Dendritic cell treated with granulocyte-macrophage colony-stimulating factor and Interleukin-4, amounts not matched to agents 40 ng/mL and 50 ng/mL, for 4 days (primary cell): ENCODE results near the gene AJAP1.

Source experiments
- H3K27ac Mint-ChIP-seq: one replicate; pipeline ENCODE4 v1.8.0; 2022; ENCODE audit warnings: mild to moderate bottlenecking, mixed read lengths
- H3K27me3 Mint-ChIP-seq: one replicate; pipeline ENCODE4 v1.8.0; 2022; ENCODE audit warnings: mild to moderate bottlenecking, mixed read lengths
- H3K36me3 Mint-ChIP-seq: one replicate; pipeline ENCODE4 v1.8.0; 2022; ENCODE audit warnings: low read depth, mixed read lengths
- H3K4me1 Mint-ChIP-seq: one replicate; pipeline ENCODE4 v1.8.0; 2022; ENCODE audit warnings: low read depth, mixed read lengths
- H3K4me3 Mint-ChIP-seq: one replicate; pipeline ENCODE4 v1.8.0; 2022; ENCODE audit warnings: mild to moderate bottlenecking, moderate library complexity, mixed read lengths
- H3K9me3 Mint-ChIP-seq: one replicate; pipeline ENCODE4 v1.8.0; 2022; ENCODE audit warnings: mixed read lengths
- intact Hi-C: fragments of 100-400 bp; cut with micrococcal nuclease; formaldehyde crosslinking; loops from one replicate; pipeline ENCODE4 v1.15.0; 2022

AJAP1 gene

DNA sequence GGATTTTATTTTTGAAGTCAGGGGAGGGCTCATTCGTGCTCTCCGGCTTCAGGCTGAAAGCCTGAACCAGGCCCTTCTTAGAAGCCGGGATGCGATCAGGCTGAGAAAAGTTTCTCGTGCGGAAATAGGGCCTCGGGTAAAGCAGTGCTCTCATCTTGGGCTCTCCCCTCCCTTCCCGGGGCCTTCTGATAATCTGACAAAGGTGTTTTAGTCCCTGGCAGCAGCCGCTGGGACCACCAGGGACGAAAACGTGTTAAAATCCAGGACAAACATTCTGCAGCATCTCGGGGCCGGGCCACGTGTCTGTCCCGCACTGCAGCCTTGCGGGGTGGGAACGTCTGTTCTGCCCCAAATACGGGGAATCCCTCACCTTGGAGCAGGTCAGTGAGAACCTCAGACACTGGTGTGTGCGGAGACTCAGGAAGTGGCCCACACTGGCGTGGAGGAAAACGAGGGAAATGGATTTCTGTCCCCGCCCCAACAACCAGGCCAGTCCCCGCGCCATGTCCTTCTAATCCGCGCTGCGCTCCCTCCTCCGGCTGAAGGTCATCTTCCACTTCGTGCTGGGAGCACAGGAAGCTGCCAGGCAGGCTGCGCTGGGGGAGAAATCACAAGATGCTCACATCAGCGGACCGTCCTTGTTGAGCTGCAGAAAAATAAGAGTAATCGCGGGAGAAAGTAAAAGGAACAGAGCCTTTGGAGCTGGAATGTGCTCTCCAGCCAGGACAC, 16.6 kb upstream of the AJAP1 start:
- H3K9me3 Mint-ChIP-seq = no peaks in the 10 kb centered on the region
- intact Hi-C loops = no loop called here
- H3K4me3 Mint-ChIP-seq = no peak overlapping the region
- H3K4me1 Mint-ChIP-seq = peaks cover 11% of the 10 kb centered on the region
- no peak overlapping the region for H3K27ac Mint-ChIP-seq
- peaks cover 12% of the 10 kb centered on the region for H3K27me3 Mint-ChIP-seq
- no peaks in the 10 kb centered on the region for H3K36me3 Mint-ChIP-seq

DNA sequence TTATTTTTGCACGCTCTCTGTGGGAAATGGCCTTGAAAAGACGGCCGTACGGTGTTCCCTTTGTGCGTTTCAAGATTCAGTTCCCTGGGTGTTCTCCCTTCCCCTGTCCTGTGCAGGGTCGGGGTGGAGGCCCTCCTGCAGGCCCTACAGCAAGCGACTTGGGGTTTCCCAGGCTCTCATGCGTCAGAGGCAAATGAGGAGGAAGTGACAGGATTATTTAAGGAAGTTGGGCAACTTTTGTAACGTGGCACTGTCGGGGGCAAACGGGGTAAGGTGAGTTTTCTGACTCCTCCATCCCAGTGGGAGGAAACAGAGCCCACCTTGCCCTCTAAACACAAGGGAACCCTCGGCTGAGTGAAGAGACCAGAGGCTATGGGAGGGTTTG, 16.1 kb upstream of the AJAP1 start:
- intact Hi-C loops = no loop called here
- Mint-ChIP-seq H3K27ac (no peak overlapping the region), H3K36me3 (no peaks in the 10 kb centered on the region)

DNA sequence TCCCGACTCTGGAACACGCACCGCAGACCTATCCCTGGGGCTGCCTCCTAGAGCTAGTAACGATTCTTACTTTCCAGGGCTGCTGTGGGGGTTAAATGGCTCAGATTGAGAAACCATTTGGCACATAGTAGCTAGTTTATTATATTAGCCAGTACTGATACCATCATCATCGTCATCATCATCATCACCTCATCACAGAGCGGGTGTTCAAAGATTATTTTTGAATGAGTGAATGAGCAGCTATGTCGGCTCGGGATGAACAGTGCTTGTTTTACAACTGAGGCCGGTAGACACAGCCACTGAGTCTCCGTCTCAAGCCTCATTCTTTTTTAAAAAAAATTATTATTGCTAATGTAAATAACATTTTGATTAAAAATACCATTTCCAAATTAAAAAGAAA, 13.5 kb upstream of the AJAP1 start:
- intact Hi-C loops = no loop called here
- H3K36me3 Mint-ChIP-seq = no peaks in the 10 kb centered on the region
- H3K27me3 Mint-ChIP-seq = peaks cover 12% of the 10 kb centered on the region
- H3K4me3 Mint-ChIP-seq = no peak overlapping the region
- peaks cover 11% of the 10 kb centered on the region for H3K4me1 Mint-ChIP-seq
- no peaks in the 10 kb centered on the region for H3K9me3 Mint-ChIP-seq
- no peak overlapping the region for H3K27ac Mint-ChIP-seq

More for the DNA sequence above, 16.1 kb upstream of the AJAP1 start:
- H3K4me3 Mint-ChIP-seq = no peak overlapping the region
- no peaks in the 10 kb centered on the region for H3K9me3 Mint-ChIP-seq
- peaks cover 12% of the 10 kb centered on the region for H3K27me3 Mint-ChIP-seq
- peaks cover 11% of the 10 kb centered on the region for H3K4me1 Mint-ChIP-seq

DNA sequence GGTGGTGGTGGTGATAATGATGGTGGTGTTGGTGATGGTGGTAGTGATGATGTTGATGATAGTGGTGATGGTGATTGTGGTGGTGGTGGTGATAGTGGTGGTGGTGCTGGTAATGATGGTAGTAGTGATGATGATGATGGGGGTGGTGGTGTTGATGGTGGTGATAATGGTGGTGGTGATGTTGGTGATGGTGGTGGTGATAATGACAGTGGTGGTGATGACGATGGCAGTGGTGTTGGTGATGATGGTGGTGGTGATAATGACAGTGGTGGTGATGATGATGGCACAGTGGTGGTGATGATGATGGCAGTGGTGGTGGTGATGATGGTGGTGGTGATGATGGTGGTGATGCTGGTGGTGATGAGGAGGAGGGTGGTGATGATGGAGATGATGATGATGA, 7.0 kb upstream of the AJAP1 start:
- Mint-ChIP-seq H3K27me3 (peaks cover 8% of the 10 kb centered on the region), H3K36me3 (no peaks in the 10 kb centered on the region), H3K4me1 (no peaks in the 10 kb centered on the region), H3K9me3 (no peaks in the 10 kb centered on the region), H3K4me3 (no peak overlapping the region), H3K27ac (no peak overlapping the region)
- intact Hi-C loops = no loop called here

DNA sequence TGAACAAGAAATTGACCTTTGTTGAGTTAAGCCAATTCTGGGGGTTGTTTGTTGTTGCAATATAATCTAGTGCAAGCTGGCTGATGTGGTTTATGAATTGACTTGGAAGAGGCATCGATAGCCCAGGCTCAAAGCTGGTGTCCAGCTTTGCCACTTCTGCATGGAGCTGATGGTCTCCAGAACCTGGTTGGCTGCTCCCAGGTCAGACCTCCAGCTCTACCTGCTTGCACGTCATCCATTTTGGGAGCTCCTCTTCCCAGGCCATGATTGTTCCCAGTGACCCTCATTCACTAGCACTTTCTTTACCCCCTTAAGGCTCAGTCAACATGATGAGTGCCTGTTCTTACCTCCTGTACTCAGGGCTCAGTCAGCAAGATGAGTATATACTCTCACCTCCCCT, 5.8 kb upstream of the AJAP1 start:
- H3K4me1 Mint-ChIP-seq = no peaks in the 10 kb centered on the region
- H3K9me3 Mint-ChIP-seq = no peaks in the 10 kb centered on the region
- intact Hi-C loops = no loop called here
- no peak overlapping the region for H3K4me3 Mint-ChIP-seq
- H3K36me3 Mint-ChIP-seq = no peaks in the 10 kb centered on the region
- peaks cover 21% of the 10 kb centered on the region for H3K27me3 Mint-ChIP-seq
- no peak overlapping the region for H3K27ac Mint-ChIP-seq

DNA sequence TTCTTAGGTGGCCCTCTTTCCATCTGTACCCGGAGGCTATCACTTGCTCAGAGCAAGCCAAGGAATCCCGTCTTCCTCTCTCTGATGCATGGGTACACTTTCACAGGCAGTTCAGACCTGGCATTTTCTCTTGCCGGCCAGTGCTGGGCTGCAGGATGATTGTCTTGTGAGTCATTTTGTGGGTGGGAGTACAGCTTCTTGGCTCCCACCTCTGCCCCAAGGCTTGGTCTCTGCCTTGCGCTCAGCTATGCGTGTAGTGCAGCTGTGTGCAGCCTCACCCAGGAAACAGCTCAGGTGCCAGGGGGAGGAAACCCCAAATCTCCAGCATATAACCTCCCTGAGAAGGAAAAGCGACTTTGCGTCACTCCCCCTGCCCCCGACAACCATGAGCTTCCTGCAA, 3.9 kb upstream of the AJAP1 start:
- Mint-ChIP-seq H3K27ac (no peak overlapping the region), H3K4me3 (no peak overlapping the region), H3K27me3 (peaks cover 30% of the 10 kb centered on the region), H3K36me3 (no peaks in the 10 kb centered on the region), H3K4me1 (no peaks in the 10 kb centered on the region), H3K9me3 (no peaks in the 10 kb centered on the region)
- intact Hi-C loops = no loop called here

DNA sequence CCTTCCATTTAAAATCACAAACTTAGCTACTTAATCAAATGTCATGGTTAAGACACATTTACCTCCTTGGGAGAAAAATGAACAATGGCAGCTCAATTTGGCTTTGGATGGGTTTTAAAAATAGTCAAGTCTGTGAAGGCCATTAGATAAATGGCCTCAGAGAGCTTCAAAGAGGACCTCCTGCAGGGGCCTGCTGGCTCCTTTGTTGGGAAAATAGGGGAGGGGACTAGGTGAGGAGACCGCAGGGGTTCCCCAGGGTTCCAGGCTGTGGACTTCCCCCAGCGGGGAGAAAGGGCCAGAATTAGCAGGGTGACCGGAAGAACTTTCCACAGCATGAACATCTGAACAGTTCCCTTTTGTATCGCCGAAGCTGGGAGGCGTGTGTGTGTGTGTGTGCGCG, 3.4 kb upstream of the AJAP1 start:
- Mint-ChIP-seq H3K4me3 (no peak overlapping the region), H3K36me3 (no peaks in the 10 kb centered on the region), H3K27me3 (peaks cover 32% of the 10 kb centered on the region), H3K27ac (no peak overlapping the region), H3K9me3 (no peaks in the 10 kb centered on the region), H3K4me1 (no peaks in the 10 kb centered on the region)
- intact Hi-C loops = no loop called here

DNA sequence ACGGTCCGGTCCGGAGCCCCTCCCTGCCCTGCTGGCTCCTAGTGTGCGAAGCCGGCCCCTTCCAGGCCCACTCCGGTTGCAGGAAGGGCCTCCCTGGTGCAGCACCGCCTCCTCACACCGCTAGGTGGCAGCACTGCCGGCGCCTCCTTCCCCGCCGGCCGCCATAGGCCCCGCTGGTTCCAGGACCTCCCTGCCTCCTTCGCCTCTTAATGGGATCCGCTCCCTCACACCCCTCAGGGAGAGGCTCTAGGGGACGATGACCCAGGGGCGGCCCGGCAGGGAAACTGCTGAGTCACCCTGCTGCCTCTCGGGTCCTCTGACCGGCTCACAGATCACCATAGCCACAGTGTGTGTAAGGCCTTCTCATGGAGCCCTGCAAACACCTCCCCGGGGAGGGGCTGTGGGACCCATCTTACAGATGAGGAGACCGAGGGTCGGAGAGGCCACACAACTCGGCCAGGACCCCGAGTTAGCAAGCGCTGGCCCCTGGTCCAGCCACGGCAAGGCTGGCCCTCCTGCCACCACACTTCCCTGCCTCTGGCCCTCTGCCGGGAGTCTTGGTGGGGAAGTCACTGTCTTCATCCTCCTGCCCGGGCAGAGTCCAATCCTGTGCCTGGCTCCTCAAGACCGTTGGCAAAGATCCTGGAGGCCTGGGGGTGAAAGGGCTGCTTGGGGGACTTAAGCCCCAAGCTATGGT, 1.6 kb upstream of the AJAP1 start:
- Mint-ChIP-seq H3K36me3 (no peaks in the 10 kb centered on the region), H3K9me3 (no peaks in the 10 kb centered on the region), H3K4me1 (no peaks in the 10 kb centered on the region), H3K27me3 (peaks cover 50% of the 10 kb centered on the region), H3K27ac (no peak overlapping the region), H3K4me3 (no peak overlapping the region)
- intact Hi-C loops = no loop called here

DNA sequence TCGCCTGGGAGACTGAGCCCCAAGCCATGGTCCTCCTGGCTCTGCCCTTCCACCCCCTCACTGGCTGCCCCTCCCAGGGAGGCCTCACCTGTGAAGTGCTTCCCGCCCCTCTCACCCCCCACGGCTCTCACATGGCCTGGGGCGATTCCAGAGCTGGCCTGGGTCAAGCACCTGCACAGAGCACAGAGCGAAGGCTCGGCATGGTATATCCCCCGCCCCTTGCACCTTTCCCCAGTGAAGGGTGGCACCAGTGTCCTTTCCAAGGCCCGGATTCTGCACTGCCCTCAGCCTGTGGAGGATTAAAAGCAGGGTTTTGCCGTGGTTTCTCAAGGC, 1.1 kb upstream of the AJAP1 start:
- intact Hi-C loops = no loop called here
- Mint-ChIP-seq H3K27me3 (peaks cover 55% of the 10 kb centered on the region), H3K27ac (no peak overlapping the region), H3K4me3 (no peak overlapping the region), H3K9me3 (no peaks in the 10 kb centered on the region), H3K4me1 (no peaks in the 10 kb centered on the region), H3K36me3 (no peaks in the 10 kb centered on the region)

DNA sequence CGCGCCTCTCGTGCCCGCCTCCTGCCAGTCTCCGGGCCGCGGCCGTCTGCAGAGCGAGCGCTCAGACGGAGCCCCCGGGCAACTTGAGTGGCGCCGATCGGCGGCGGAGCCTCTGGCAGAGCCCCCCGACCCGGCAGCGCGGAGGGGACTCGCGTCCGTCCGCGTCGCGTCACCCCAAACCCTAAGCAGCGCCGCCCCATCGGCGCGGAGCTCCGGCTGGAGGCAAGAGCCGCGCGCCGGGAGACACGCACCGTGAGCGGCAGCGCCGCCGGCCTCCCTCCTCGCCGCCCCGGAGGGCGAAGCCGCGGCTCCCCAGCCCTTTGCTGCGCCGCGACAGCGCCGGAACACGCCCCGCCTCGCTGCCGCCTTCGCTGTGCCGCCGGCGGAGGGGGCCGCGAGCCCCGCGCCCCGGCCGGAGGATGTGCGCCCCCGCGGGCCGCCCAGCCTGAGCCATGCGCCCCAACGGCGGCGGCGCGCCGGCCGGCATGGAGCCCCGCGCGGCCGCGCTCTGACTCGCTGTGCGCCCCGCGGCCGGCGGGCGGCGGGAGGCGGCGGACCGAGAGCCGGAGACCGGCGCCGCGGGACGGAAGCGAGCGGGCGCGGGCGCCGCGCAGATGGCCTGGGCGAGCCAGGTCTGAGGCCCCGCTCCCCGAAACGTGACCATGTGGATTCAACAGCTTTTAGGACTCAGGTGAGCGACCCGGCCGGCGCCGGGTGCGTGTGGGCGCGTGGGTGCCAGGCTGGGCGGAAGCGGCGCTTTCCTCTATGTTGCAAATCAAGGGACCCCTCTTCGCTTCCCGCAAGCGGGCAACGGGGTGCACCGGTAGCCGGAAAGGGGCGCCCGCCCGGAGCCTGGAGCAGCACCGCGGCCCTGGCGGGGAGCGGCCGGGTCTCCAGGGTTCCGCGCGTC, 610 bp downstream of the AJAP1 start:
- Mint-ChIP-seq H3K4me3 (no peak overlapping the region), H3K27me3 (peaks cover 71% of the 10 kb centered on the region), H3K9me3 (no peaks in the 10 kb centered on the region), H3K36me3 (no peaks in the 10 kb centered on the region), H3K27ac (no peak overlapping the region), H3K4me1 (no peaks in the 10 kb centered on the region)
- intact Hi-C loops = no loop called here

DNA sequence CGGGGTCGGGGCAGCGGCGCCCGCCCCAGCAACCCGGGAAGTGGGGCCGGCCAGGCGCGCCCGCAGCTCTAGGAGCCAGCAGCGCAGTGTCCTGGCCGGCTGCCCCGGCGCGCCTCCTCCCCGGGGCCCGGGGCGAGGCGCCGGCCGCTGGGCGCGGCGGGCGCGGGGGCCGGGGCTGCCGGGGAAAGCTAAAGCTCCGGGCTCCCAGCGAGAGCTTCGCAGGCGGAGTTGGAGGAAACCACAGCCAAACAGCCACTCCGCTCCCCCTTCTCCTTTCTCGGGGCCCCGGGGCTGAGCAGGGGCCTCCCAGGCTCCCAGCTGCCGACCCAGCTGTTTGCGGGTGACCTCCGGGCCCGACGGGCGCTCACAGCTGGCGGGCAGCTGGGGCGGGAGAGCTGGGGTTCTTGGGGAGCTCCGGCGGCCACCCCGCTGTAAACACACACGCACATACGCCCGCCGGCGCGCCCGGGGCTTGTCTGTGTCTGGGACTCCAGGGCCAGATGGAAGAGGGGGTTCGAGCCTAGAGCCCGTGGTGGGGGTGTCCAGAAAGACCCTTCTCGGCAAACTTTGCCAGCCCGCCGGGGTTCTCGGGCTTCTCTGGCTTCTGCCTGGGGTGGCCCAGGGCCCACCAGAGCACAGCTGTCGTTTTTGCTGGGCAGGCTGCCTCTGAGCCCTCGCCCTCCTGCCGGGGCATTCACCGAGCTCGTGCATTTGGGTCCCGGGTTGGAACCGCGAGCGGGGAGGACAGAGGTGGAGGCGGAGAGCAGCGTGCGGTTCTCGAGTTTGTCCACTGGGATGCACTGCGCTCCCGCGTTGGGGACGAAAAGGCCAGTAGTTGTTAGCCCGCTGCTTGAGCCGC, 1.5 kb downstream of the AJAP1 start:
- Mint-ChIP-seq H3K4me1 (no peaks in the 10 kb centered on the region), H3K27me3 (peaks cover 74% of the 10 kb centered on the region), H3K9me3 (no peaks in the 10 kb centered on the region), H3K27ac (no peak overlapping the region), H3K36me3 (no peaks in the 10 kb centered on the region), H3K4me3 (no peak overlapping the region)
- intact Hi-C loops = no loop called here

DNA sequence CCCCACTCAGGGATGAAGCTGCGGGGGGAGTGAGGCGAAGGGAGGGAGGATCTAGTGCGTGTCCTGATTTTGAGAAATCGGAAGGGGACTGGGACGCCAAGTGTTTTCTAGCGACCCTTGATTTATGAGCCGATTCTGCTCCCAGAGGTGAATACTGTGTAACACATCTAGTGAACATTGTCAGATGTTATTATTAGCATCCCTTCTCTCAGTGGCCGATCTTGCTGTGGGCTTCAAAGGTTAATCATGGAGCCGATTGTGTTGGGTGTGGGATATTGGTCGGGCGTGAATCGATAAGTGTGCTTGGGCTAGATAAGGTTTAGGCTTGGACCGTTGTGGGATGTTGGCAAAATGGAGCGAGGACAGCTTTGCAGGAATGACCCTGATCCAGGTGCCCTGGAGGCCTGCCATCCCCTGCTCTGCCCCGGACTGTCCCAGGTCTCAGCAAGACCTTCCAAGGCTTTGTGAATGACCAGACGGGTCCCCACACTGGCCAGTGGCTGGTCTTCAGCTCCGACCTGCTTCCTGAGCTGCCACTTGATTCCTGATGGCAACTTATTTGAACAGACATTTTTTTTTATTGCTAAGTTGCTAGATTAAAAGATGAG, 2.2 kb downstream of the AJAP1 start:
- Mint-ChIP-seq H3K27ac (no peak overlapping the region), H3K27me3 (peaks cover 70% of the 10 kb centered on the region), H3K9me3 (no peaks in the 10 kb centered on the region), H3K36me3 (no peaks in the 10 kb centered on the region), H3K4me3 (no peak overlapping the region), H3K4me1 (no peaks in the 10 kb centered on the region)
- intact Hi-C loops = no loop called here

DNA sequence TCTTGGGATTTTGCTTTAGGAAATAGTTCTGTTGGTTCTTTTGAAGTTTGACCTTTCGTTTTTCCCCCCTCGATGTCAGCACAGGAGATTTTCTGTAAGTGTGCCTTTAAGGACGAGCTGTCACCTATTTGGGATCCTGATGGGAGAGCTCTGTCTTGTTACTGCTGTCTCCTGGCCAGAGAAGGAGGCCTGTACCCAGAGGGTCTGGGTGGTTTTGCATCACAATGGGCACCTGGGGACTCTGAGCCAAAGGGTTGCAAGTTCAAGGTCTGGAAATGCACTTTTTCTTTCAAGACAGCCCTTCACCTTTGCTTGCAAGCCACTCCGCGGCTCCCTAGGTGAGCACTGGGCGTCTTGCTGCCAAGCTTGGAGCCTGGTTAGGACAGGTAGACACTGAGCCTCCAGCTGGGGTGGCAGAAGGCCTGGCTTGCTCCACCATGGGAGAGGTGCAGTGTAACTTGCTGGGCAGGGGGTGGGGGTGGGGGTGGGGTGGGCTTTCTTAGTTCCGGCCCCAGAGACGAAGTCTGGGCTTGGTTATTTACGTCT, 2.9 kb downstream of the AJAP1 start:
- Mint-ChIP-seq H3K4me1 (no peaks in the 10 kb centered on the region), H3K27me3 (peaks cover 67% of the 10 kb centered on the region), H3K4me3 (no peak overlapping the region), H3K9me3 (no peaks in the 10 kb centered on the region), H3K36me3 (no peaks in the 10 kb centered on the region), H3K27ac (no peak overlapping the region)
- intact Hi-C loops = no loop called here
